Measurements from ENCODE around the gene TXNRD3.

The TXNRD3 gene

DNA sequence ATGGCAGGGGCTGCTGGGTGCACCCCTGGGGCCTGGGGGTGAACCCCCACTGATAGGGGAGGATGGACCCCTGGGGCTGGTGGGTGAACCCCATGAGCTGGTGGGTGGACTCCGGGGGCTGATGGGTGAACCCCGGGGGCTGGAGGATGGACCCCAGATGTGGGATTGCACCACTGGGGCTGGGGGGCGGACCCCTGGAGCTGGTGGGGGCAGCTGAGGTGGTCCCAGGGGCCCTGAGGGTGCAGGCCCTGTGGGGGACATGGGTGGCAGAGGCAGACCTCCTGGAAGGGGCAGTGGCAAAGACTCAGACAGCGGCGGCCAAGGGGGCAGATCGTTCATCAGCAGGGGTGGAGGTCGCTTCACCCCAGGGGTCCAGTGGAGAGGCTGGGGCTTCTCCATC lies 17.4 kb upstream of the TXNRD3 start:
- H3K4me3 ChIP-seq (ENCODE audit: low read length) = no peak overlapping the region
- DNase-seq (ENCODE audit: low read depth) = no peak
- TF ChIP-seq, protein P1, sequence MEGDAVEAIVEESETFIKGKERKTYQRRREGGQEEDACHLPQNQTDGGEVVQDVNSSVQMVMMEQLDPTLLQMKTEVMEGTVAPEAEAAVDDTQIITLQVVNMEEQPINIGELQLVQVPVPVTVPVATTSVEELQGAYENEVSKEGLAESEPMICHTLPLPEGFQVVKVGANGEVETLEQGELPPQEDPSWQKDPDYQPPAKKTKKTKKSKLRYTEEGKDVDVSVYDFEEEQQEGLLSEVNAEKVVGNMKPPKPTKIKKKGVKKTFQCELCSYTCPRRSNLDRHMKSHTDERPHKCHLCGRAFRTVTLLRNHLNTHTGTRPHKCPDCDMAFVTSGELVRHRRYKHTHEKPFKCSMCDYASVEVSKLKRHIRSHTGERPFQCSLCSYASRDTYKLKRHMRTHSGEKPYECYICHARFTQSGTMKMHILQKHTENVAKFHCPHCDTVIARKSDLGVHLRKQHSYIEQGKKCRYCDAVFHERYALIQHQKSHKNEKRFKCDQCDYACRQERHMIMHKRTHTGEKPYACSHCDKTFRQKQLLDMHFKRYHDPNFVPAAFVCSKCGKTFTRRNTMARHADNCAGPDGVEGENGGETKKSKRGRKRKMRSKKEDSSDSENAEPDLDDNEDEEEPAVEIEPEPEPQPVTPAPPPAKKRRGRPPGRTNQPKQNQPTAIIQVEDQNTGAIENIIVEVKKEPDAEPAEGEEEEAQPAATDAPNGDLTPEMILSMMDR (IDR thresholded peaks at IDR 0.05; ENCODE audit: insufficient read depth, low read depth, low read length, missing control alignments) = no peak

DNA sequence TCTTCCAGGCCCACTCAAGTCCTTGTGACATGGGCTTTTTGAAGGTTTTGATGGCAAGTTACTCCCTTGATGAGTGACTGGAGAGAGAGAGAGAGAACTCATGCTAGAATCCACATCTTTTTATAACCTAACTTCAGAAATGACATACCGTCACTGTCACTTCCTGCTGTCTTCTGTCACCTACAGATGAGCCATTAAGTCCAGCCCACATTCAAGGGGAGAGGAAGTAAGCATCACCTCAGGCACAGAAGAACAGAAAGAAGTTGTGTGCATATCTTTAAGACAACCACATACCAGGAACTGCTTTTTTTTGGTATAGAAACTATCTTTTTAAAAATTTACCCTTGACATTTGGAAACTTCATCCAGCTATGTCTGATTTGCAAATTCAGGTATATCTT lies 16.6 kb upstream of the TXNRD3 start:
- DNase-seq (ENCODE audit: low read depth) = no peak
- H3K4me3 ChIP-seq (ENCODE audit: low read length) = no peak overlapping the region
- TF ChIP-seq, protein P1 (IDR thresholded peaks at IDR 0.05; ENCODE audit: insufficient read depth, low read depth, low read length, missing control alignments) = no peak

DNA sequence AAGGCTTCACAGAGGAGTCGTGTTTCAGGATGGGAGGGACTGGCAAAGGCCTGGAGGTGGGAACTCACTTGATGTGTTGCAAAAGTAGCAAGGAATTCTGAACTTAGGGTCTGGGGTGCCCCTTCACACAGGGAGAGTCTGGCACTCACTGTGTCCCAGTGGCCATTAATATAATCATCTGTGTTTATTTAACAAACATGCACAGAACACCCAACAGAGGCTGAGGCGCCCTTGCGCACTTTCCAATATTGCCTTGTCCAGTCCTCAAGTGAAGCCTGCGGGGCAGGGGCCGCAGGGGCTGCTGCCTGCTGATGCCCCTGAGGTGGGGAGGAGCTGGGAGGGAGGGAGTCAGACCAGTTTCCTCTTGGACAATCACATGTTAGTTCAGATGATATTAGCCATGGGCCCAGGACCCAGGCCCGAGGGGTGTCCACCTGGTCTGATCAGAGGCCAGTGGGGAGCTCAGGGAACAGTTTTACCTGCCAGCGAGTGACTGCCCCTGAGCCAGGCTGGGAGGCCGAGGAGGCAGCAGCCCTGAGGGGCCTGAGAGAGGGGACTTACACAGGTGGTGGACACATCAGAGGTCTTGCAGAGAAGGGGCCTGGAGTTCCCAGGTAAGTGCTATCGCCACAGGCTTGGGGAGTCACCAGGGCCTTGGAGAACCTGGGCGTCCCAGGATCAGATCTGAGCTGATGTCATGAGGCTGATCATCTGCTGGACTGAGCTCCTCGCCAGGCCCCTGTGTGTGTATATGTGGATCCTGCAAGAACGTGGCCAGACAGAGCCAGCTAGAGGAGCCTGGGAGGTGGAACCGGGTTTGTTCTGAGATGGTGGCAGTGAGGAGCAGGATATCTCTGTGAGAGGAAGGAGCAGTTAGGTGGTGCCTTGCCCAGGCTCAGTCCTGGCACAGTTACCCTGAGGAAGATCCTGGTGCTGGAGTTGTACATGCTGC lies 13.8 kb upstream of the TXNRD3 start:
- DNase-seq (ENCODE audit: low read depth) = no peak
- TF ChIP-seq, protein P1 (IDR thresholded peaks at IDR 0.05; ENCODE audit: insufficient read depth, low read depth, low read length, missing control alignments) = no peak
- no peak overlapping the region for H3K4me3 ChIP-seq (ENCODE audit: low read length)

DNA sequence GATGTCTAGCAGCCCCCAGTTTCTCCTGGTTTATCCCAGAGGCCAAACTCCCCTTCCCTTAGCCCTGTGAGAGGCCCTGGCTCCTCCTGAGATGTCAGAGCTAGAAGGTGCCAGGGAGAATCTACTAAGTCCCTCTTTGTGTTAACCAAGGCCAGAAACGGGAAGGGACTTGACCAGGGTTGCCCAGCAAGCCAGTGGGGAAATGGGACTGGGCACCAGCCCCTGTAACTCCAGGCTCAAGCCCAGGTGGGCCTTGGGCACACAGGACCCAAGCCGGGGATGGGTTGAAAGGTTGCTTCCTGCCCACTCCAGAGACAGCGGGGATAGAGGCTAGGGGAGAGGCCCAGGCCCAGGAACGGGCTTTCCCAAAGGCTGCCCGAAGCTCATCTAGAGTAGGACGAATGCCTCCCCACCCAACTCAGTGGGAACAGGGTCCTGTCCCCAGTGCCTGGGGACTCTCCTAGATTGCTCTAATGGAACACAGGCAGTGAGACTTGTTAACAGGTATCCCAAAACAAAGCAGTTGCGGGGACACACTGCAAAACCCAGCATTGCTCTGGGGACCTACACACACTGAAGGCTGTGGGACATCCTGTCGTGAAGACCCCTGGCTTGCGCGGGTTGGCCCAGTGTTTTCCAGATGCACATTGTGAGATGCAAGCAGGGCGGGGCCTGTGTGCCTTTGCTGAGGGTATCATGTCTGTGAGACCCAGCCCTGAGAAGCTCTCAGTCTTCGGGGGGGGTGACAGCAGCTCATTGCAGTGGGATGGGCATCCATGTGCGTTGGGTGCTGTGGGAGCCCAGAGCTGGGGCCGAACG lies 12.9 kb upstream of the TXNRD3 start:
- TF ChIP-seq, protein P1 (IDR thresholded peaks at IDR 0.05; ENCODE audit: insufficient read depth, low read depth, low read length, missing control alignments) = no peak
- DNase-seq (ENCODE audit: low read depth) = no peak
- H3K4me3 ChIP-seq (ENCODE audit: low read length) = no peak overlapping the region

DNA sequence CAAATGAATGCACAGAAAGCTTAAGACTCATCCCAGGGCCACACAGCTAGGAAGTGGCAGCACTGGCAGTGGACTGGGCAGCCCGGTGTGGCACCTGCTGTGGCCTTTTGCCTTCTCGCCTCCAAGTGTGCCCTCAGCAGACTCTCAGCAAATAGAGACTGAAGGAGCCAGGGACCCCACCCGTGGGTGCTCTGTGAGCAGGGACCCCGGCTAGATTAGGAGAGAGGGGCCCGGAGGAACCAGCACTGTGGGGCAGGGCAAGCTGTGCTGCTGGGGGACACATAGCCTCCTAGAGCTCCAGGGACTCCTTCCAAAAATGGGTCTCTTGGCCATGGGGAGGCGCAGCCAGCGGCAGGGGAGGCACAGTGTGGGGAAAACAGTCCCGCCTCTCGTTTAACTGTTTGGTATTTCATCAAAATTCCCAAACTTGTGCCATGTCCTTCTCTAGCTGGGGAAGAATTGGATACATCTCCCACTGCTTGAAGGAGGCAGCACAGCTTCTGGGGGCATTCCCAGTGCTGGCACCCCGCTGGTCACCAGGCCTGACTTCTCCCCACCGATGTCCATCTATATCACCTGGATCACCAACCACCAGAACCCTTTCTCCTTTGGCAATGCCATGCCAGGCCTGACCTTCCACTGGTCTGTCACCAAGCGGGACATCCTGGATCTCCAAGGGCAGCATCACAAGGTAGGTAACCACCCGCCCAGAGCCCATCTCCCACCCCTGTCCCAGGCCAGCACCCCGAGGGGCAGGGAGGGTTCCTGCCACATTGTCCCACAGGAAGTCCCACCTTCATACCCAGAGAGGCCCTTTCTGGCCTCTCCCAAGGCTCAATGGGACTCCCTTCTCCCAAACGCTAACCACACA lies 12.0 kb upstream of the TXNRD3 start:
- TF ChIP-seq, protein P1 (IDR thresholded peaks at IDR 0.05; ENCODE audit: insufficient read depth, low read depth, low read length, missing control alignments) = no peak
- DNase-seq (ENCODE audit: low read depth) = no peak
- no peak overlapping the region for H3K4me3 ChIP-seq (ENCODE audit: low read length)

DNA sequence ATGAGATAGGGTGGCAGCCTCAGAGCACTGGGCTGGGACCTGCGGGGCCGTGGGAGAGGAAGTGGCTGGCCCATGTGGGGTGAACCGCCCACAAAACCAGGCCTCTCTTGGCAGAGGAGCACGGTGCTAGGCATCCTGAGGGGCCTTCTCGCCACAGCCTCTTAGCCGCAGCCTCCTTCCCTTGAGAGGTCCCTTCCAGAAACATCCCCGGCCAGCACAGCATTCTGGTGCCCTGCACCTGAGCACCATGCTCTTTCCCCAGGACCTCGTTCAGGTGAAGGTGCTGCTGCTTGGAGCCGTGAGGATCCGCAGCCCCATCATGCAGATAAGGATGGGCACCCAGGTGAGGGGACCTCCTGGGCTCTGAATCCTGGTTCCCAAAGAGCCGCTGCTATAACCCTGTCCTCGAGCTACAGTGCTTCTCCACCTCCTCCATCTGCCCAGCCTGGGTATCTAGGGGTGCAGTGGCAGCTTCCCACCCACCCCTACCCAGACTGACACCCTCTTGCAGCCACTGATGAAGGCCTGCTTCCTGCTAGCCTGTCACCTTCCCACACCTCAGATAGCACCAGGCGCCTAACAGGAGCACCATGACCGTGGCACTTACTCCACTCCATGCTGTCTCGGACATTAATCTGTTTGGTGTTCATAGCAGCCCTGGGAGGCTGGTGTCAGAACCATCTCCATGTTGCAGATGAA lies 11.2 kb upstream of the TXNRD3 start:
- DNase-seq (ENCODE audit: low read depth) = no peak
- TF ChIP-seq, protein P1 (IDR thresholded peaks at IDR 0.05; ENCODE audit: insufficient read depth, low read depth, low read length, missing control alignments) = no peak
- H3K4me3 ChIP-seq (ENCODE audit: low read length) = no peak overlapping the region

All from epithelial cell of esophagus (primary cell).